WTC11 (cell line): Measurements from ENCODE around the gene GRAMD1C. TPM values are rescaled to one million over a fixed set of nuclear protein-coding genes. Genes with fewer than 3 reads are reported as not detected.

ENCODE experiments used
- ATAC-seq: fragments of 200-7000 bp; cut with Tn5 transposase; 2 replicates; pipeline ENCODE4 v1.10.0; 2021; ENCODE audit warnings: mild to moderate bottlenecking, moderate library complexity
- CTCF ChIA-PET: fragments of 300-600 bp; sonication (Branson Sonifier 250); formaldehyde crosslinking; loops from one replicate; lab custom pipeline; 2021; ENCODE audit warnings: antibody characterized with exemption; lab: Charles Lee
- POLR2A ChIA-PET: fragments of 350-600 bp; sonication (Branson Sonifier 250); formaldehyde crosslinking; loops from one replicate; lab custom pipeline; 2021; ENCODE audit warnings: antibody characterized with exemption; lab: Charles Lee
- DNase-seq: peaks from one replicate; pipeline ENCODE4 v3.0.0; 2021; ENCODE audit warnings: low spot score
- H3K27ac Mint-ChIP-seq: 2 replicates; pipeline ENCODE4 v1.8.0; 2021; ENCODE audit warnings: mixed read lengths
- H3K27me3 Mint-ChIP-seq: 2 replicates; pipeline ENCODE4 v1.8.0; 2021; ENCODE audit warnings: low read depth, mild to moderate bottlenecking, moderate library complexity, mixed read lengths
- H3K36me3 Mint-ChIP-seq: 2 replicates; pipeline ENCODE4 v1.8.0; 2021; ENCODE audit warnings: mixed read lengths
- H3K4me1 Mint-ChIP-seq: 2 replicates; pipeline ENCODE4 v1.8.0; 2022; ENCODE audit warnings: mixed read lengths
- H3K4me3 Mint-ChIP-seq: 2 replicates; pipeline ENCODE4 v1.8.0; 2021; ENCODE audit warnings: mild to moderate bottlenecking, moderate library complexity, mixed read lengths
- H3K9me3 Mint-ChIP-seq: 2 replicates; pipeline ENCODE4 v1.8.0; 2021; ENCODE audit warnings: mixed read lengths
- ATF1 ChIP-seq: sonication (generic); formaldehyde crosslinking; IDR thresholded peaks from 2 replicates; pipeline ENCODE4 v1.8.1; 2023; ENCODE audit warnings: mild to moderate bottlenecking, moderate library complexity, missing genetic modification reagents
- E2F4 ChIP-seq: sonication (generic); formaldehyde crosslinking; IDR thresholded peaks from 2 replicates; pipeline ENCODE4 v1.8.1; 2022; ENCODE audit warnings: low read depth, mild to moderate bottlenecking, moderate library complexity, missing genetic modification reagents, borderline replicate concordance
- ELF4 ChIP-seq: sonication (generic); formaldehyde crosslinking; IDR thresholded peaks from 2 replicates; pipeline ENCODE4 v1.8.1; 2022; ENCODE audit warnings: low read depth, mild to moderate bottlenecking, moderate library complexity, missing genetic modification reagents
- FOXJ3 ChIP-seq: sonication (generic); formaldehyde crosslinking; IDR thresholded peaks from 2 replicates; pipeline ENCODE4 v1.9.0; 2021; ENCODE audit warnings: missing genetic modification reagents, mild to moderate bottlenecking, borderline replicate concordance
- FOXP1 ChIP-seq: sonication (generic); formaldehyde crosslinking; IDR thresholded peaks from 2 replicates; pipeline ENCODE4 v1.8.0; 2022; ENCODE audit warnings: missing genetic modification reagents, mild to moderate bottlenecking, moderate library complexity, borderline replicate concordance
- FOXP4 ChIP-seq: sonication (generic); formaldehyde crosslinking; IDR thresholded peaks from 2 replicates; pipeline ENCODE4 v1.8.0; 2022; ENCODE audit warnings: mild to moderate bottlenecking, missing genetic modification reagents
- GTF2I ChIP-seq: fragments of 250-450 bp; sonication (Bioruptor Pico); conservative IDR thresholded peaks from 2 replicates; pipeline ENCODE4 v1.4.0; 2021; ENCODE audit warnings: mild to moderate bottlenecking
- HMGA2 ChIP-seq: fragments of 250-450 bp; sonication (Bioruptor Pico); IDR thresholded peaks from 2 replicates; pipeline ENCODE4 v1.4.0; 2021; ENCODE audit warnings: mild to moderate bottlenecking, moderate library complexity
- NFYB ChIP-seq: sonication (generic); formaldehyde crosslinking; conservative IDR thresholded peaks from 2 replicates; pipeline ENCODE4 v1.8.0; 2022; ENCODE audit warnings: low read depth, missing genetic modification reagents
- NR2C2 ChIP-seq: sonication (generic); formaldehyde crosslinking; IDR thresholded peaks from 2 replicates; pipeline ENCODE4 v1.8.0; 2022; ENCODE audit warnings: mild to moderate bottlenecking, missing genetic modification reagents
- NR3C1 ChIP-seq: sonication (generic); formaldehyde crosslinking; conservative IDR thresholded peaks from 2 replicates; pipeline ENCODE4 v1.8.1; 2023; ENCODE audit warnings: low read depth, mild to moderate bottlenecking, missing genetic modification reagents
- SMAD3 ChIP-seq: sonication (generic); formaldehyde crosslinking; IDR thresholded peaks from 2 replicates; pipeline ENCODE4 v1.8.0; 2022; ENCODE audit warnings: missing genetic modification reagents, mild to moderate bottlenecking, borderline replicate concordance
- SMAD4 ChIP-seq: sonication (generic); formaldehyde crosslinking; IDR thresholded peaks from 2 replicates; pipeline ENCODE4 v1.8.0; 2022; ENCODE audit warnings: mild to moderate bottlenecking, missing genetic modification reagents
- STAT6 ChIP-seq: sonication (generic); formaldehyde crosslinking; conservative IDR thresholded peaks from 2 replicates; pipeline ENCODE4 v1.8.1; 2023; ENCODE audit warnings: mild to moderate bottlenecking, low read depth, missing genetic modification reagents, moderate library complexity
- ZBTB43 ChIP-seq: sonication (generic); formaldehyde crosslinking; IDR thresholded peaks from 2 replicates; pipeline ENCODE4 v1.8.1; 2023; ENCODE audit warnings: mild to moderate bottlenecking, missing genetic modification reagents
- ZNF317 ChIP-seq: sonication (generic); formaldehyde crosslinking; IDR thresholded peaks from 2 replicates; pipeline ENCODE4 v1.8.1; 2023; ENCODE audit warnings: low read depth, mild to moderate bottlenecking, moderate library complexity, missing genetic modification reagents, borderline replicate concordance
- ZNF396 ChIP-seq: fragments of 250-450 bp; sonication (Bioruptor Pico); IDR thresholded peaks from 2 replicates; pipeline ENCODE4 v1.8.0; 2021; ENCODE audit warnings: mild to moderate bottlenecking, moderate library complexity, borderline replicate concordance
- ZNF512 ChIP-seq: sonication (generic); formaldehyde crosslinking; IDR thresholded peaks from 2 replicates; pipeline ENCODE4 v1.8.1; 2022; ENCODE audit warnings: missing genetic modification reagents, borderline replicate concordance
- total RNA-seq: library from RNA; stranded (reverse); gene quantifications from 3 replicates; pipeline ENCODE4 v1.2.3, GENCODE V29; 2021
- TF ChIP-seq, protein P1 (sequence below): sonication (generic); formaldehyde crosslinking; IDR thresholded peaks from 2 replicates; pipeline ENCODE4 v1.8.1; 2022; ENCODE audit warnings: low read depth, missing genetic modification reagents, borderline replicate concordance
- TF ChIP-seq, protein P2 (sequence below): sonication (generic); formaldehyde crosslinking; IDR thresholded peaks from 2 replicates; pipeline ENCODE4 v1.8.1; 2023; ENCODE audit warnings: mild to moderate bottlenecking, missing genetic modification reagents

The GRAMD1C gene
- total RNA-seq, 1 experiment from 2014 or later: 2.8 TPM

DNA sequence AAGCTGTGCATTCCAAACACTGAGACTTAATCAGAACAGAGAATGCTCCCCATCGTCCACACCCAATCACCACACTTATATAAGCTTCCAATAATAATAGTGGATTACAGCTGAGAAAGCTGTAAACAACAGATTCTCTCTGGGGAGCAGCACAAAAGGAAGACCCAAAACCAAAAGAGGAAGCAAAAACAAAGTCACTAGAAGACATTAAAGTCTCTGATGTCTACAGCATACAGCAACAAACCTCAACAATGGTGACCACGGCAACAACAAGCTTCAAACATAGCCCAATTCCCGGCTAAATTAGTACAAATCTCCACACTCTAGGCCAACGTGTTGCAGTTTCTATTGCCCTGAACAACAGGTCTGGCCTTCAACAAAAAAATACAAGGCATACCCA, 147.0 kb downstream of the GRAMD1C start:
- H3K36me3 Mint-ChIP-seq: no peaks in the 10 kb centered on the region; the same call in 1 of the 2 replicates
- H3K27ac Mint-ChIP-seq: no peak overlapping the region
- peaks cover 18% of the 10 kb centered on the region for H3K9me3 Mint-ChIP-seq
- TF ChIP-seq ZNF317 (CRISPR knock-in tag) (no peak), FOXJ3 (CRISPR knock-in tag) (no peak), E2F4 (CRISPR knock-in tag) (no peak), HMGA2 (no peak), ATF1 (CRISPR knock-in tag) (no peak), SMAD3 (CRISPR knock-in tag) (no peak), ZNF512 (no peak), STAT6 (CRISPR knock-in tag) (no peak), NFYB (CRISPR knock-in tag) (no peak), GTF2I (CRISPR knock-in tag) (no peak), NR2C2 (CRISPR knock-in tag) (no peak), ZNF396 (CRISPR knock-in tag) (no peak), FOXP4 (no peak), ELF4 (CRISPR knock-in tag) (no peak), SMAD4 (CRISPR knock-in tag) (no peak), FOXP1 (CRISPR knock-in tag) (no peak), ZBTB43 (no peak), NR3C1 (CRISPR knock-in tag) (no peak)
- TF ChIP-seq, protein P1, sequence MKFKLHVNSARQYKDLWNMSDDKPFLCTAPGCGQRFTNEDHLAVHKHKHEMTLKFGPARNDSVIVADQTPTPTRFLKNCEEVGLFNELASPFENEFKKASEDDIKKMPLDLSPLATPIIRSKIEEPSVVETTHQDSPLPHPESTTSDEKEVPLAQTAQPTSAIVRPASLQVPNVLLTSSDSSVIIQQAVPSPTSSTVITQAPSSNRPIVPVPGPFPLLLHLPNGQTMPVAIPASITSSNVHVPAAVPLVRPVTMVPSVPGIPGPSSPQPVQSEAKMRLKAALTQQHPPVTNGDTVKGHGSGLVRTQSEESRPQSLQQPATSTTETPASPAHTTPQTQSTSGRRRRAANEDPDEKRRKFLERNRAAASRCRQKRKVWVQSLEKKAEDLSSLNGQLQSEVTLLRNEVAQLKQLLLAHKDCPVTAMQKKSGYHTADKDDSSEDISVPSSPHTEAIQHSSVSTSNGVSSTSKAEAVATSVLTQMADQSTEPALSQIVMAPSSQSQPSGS (CRISPR knock-in tag): no peak
- TF ChIP-seq, protein P2, sequence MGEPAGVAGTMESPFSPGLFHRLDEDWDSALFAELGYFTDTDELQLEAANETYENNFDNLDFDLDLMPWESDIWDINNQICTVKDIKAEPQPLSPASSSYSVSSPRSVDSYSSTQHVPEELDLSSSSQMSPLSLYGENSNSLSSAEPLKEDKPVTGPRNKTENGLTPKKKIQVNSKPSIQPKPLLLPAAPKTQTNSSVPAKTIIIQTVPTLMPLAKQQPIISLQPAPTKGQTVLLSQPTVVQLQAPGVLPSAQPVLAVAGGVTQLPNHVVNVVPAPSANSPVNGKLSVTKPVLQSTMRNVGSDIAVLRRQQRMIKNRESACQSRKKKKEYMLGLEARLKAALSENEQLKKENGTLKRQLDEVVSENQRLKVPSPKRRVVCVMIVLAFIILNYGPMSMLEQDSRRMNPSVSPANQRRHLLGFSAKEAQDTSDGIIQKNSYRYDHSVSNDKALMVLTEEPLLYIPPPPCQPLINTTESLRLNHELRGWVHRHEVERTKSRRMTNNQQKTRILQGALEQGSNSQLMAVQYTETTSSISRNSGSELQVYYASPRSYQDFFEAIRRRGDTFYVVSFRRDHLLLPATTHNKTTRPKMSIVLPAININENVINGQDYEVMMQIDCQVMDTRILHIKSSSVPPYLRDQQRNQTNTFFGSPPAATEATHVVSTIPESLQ (CRISPR knock-in tag): no peak
- DNase-seq (no peak), ATAC-seq (no peak)
- 0 out of 2 replicates have a peak, but pooled peaks cover 4% of the 10 kb centered on the region for H3K4me1 Mint-ChIP-seq
- ChIA-PET CTCF (no interaction called here), POLR2A (no interaction called here)
- H3K27me3 Mint-ChIP-seq: no peaks in the 10 kb centered on the region
- no peak overlapping the region for H3K4me3 Mint-ChIP-seq
